Measurements from ENCODE around the gene TEX36.
"Not testable (repeated sequence)": the region's sequence is repeated elsewhere in the genome, so short reads cannot be mapped to it uniquely, and the experiment has no call there.

The TEX36 gene

DNA sequence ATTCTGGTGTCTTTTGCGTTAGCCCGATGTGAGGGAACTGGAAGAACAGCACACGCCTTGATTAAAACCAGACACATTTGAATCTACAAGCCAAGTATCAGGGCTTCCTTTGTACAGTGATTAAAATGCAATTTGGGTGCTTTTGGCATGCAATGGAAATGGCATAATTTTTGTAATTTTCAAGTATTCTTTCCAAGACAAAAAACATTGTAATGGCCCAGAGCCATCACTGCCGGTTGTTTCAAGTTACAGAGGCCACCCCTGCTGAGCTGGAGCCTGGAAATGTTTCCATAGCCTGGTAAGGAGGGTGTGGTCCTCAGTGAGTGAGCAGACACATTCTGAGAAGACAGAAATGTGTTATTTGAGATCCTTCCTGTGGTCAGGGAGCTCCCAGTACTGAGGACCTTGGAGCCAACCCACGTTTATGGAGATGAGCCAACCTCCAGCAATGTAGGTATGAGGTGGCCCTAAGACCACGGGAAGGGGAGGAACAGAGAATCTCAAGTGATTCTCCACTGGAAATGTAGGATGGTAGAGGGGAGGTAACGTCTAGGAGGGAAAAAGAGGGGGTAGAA is 20.9 kb downstream of the TEX36 start:
- TF ChIP-seq, protein P1, sequence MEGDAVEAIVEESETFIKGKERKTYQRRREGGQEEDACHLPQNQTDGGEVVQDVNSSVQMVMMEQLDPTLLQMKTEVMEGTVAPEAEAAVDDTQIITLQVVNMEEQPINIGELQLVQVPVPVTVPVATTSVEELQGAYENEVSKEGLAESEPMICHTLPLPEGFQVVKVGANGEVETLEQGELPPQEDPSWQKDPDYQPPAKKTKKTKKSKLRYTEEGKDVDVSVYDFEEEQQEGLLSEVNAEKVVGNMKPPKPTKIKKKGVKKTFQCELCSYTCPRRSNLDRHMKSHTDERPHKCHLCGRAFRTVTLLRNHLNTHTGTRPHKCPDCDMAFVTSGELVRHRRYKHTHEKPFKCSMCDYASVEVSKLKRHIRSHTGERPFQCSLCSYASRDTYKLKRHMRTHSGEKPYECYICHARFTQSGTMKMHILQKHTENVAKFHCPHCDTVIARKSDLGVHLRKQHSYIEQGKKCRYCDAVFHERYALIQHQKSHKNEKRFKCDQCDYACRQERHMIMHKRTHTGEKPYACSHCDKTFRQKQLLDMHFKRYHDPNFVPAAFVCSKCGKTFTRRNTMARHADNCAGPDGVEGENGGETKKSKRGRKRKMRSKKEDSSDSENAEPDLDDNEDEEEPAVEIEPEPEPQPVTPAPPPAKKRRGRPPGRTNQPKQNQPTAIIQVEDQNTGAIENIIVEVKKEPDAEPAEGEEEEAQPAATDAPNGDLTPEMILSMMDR (IDR thresholded peaks at IDR 0.05; ENCODE audit: low read depth, low read length), result no peak
- DNase-seq (ENCODE audit: extremely low read depth, low read depth), result peak; percentile 92

- TF ChIP-seq, protein P1 (IDR thresholded peaks at IDR 0.05; ENCODE audit: low read depth, low read length), result no peak
- DNase-seq (ENCODE audit: extremely low read depth, low read depth), result no peak
Measured at GRCh38 chr10:125661431-125661940, 21.5 kb downstream of the TEX36 start.

GRCh38 chr10:125659071-125659470 is 23.9 kb downstream of the TEX36 start:
- DNase-seq (ENCODE audit: extremely low read depth, low read depth), result no peak
- TF ChIP-seq, protein P1 (IDR thresholded peaks at IDR 0.05; ENCODE audit: low read depth, low read length), result no peak

- no peak for DNase-seq (ENCODE audit: extremely low read depth, low read depth)
- TF ChIP-seq, protein P1 (IDR thresholded peaks at IDR 0.05; ENCODE audit: low read depth, low read length), result no peak
Measured at GRCh38 chr10:125656523-125656922, 26.4 kb downstream of the TEX36 start.

DNA sequence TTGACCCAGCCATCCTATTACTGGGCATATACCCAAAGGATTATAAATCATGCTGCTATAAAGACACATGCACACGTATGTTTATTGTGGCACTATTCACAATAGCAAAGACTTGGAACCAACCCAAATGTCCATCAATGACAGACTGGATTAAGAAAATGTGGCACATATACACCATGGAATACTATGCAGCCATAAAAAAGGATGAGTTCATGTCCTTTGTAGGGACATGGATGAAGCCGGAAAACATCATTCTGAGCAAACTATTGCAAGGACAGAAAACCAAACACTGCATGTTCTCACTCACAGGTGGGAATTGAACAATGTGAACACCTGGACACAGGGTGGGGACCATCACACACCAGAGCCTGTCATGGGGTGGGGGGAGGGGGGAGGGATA is 29.9 kb downstream of the TEX36 start:
- not testable (repeated sequence) for DNase-seq (ENCODE audit: extremely low read depth, low read depth)

DNA sequence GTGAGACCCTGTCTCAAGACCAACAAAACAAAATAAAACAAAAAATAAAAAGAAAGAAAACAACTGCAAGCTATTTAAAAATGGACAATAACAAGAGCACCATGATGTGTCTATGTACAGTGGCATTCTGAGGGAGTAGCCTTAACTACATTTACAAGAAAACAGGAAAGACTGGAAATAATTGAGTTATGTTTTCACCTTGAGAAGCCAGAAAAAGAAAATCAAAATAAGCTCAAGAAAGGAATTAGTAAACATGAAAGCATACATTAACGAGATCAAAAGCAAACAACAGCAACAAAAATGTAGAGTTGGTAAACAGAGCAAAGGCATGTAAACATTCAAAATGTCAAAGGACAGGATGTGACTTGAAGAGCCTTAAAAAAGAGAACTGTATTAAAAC is 36.7 kb downstream of the TEX36 start:
- TF ChIP-seq, protein P1 (IDR thresholded peaks at IDR 0.05; ENCODE audit: low read depth, low read length), result no peak
- DNase-seq (ENCODE audit: extremely low read depth, low read depth), result no peak

GRCh38 chr10:125641398-125641797 is 41.6 kb downstream of the TEX36 start:
- TF ChIP-seq, protein P1 (IDR thresholded peaks at IDR 0.05; ENCODE audit: low read depth, low read length), result no peak
- DNase-seq (ENCODE audit: extremely low read depth, low read depth), result no peak

GRCh38 chr10:125640653-125641052 is 42.3 kb downstream of the TEX36 start:
- TF ChIP-seq, protein P1 (IDR thresholded peaks at IDR 0.05; ENCODE audit: low read depth, low read length), result no peak
- DNase-seq (ENCODE audit: extremely low read depth, low read depth), result no peak

Measured in AG09319 (cell line).